Ammon's horn (tissue), 1 donor: ENCODE results near the gene SCO2.

Experiments used
- DNase-seq: peaks from one replicate; pipeline ENCODE4 v3.0.0-alpha.2; 2016; ENCODE audit warnings: low spot score

SCO2 gene

DNA sequence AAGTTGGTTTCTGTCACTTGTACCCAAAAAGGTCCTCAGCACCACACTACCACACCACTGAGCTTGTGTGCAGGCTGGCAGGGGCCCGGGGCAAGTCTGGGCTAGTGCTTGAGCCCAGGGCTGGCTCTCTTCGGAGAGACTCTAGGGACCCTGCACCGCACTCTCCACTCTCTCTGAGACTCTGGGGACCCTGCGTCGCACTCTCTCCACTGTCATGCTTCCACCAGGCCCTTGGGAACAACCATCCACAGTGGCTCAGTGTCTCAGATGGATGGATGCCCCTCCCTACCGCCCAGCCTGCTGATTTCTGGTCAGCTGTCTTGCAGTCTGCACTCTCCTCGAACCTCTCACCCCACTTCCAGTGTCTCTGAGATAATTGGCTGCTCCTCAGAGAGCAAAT is 48.5 kb downstream of the SCO2 start:
- DNase-seq: no peak

DNA sequence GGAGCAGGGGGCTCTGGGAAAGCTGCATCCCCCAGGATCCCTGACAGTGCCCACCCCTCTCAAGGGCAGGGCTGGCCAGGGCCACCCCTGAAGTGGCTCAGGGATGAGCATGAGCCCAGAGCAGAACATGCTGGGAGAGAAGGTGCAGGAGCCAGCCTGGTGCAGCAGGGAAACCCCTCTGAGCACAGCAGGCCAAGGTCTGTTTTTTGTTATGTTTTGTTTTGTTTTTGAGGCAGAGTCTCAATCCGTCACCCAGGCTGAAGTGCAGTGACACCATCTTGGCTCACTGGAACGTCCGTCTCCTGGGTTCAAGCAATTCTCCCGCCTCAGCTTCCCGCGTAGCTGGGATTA is 49.8 kb downstream of the SCO2 start:
- no peak for DNase-seq

DNA sequence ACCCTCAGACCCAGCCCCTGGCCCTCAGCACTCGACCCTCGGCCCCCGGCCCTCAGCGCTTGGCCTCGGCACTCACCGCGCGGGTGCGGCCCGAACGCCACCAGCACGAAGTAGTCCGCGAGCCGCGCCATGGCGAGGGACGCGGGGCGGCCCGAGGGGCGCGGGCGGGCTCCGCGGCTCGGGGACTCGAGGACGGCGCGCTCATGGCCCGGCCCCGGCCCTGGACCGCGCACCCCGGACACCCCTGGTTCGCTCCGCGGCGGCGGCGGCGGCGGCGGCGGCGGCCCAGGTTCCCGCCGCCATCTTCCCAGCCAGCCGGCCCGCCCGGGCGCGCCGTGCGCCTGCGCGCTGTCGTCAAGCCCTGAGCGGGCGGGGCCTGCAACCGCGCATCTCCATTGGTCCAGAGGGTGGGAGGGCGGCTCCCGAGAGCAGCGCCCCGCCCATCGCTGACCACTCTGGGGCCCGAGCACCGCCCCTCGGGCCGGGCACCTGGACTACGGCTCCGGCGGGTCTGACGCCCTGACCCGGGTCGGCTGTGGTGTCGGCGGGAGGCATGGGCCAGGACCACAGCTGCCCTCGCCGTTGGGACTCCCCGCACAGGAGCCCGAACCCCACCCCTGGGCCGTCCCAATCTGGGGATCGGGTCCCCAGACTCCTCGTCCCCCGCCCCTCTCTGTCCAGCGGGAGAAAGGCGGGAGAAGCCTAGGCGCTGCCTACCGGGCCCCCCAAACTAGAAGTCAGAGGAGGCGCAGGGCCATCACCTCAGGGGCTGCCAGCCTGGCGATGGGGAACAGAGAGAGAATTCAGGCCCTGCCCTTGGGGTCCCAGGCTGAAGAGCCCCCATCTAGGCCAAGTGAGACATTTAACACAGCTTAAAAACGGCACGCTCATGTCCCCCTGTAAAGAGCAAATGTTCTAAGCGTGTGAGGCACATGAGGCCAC is 50.4 kb downstream of the SCO2 start, which contains the start of gene SBF1:
TSS of gene SBF1 (minus strand) at position 326 of the 942 bp plus-strand sequence. CDS start at position 131, 195 bp downstream.
- peak; percentile 96 for DNase-seq

DNA sequence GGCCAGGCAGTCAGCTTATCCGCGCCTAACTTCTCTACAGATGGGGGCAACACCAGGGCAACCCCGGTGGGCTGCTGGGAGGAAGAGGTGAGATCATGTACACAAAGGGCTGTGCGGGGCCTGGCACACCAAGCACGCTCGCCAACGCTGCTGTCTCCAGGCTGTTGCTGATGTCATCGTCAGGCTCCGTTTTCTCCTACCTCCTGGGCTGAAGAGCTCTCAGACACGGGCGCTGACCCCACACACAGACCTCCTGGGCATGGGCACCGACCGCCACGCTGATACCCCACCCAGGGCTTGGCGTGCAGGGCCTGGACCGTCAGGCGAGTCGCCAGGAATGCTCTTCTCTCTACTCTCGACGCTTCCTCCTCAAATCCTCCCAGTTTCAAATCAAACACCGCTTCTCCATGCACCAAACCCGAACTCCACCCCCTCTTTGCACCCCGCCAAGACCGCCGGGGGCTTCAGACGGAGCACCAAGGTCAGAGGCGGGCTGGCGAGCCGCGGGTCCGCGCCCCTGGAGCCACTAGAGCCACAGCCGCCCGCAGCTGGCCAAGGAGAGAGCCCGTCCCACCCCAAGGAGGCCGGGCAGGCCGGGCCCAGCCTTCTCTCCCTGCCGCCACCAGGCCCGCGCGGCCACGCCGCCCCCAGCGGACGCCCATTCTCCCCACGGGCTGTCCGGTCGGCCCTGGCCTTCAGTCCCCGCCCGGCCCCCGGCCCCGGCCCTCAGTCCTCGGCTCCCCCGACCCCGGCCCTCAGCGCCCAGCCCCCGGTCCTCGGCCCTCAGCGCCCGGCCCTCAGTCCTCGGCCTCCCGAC is 51.3 kb downstream of the SCO2 start:
- peak; percentile 45 for DNase-seq
